ENCODE data around the gene LRRN2.
A peak's percentile ranks its signal among the peaks of the same experiment; 100 is the strongest.

Gene LRRN2

GRCh38 chr1:204589409-204590038, 96.0 kb downstream of the LRRN2 start:
- no peak overlapping the region for H2BK120ac ChIP-seq (ENCODE audit: low read depth, low read length)
- H3K4me3 ChIP-seq (ENCODE audit: low read length in 2 of 2), result no peak overlapping the region
- no peaks in the 10 kb centered on the region for H3K36me3 ChIP-seq (replicated peaks in 1 of 2; ENCODE audit: control insufficient read depth in 2 of 2, insufficient read depth in 2 of 2, low read length in 2 of 2)
- no peak overlapping the region for H3K23ac ChIP-seq (ENCODE audit: low read depth, low read length, poor library complexity)
- peak overlapping the region; percentile 6 for H3K14ac ChIP-seq (ENCODE audit: low read length)
- H2AK5ac ChIP-seq (ENCODE audit: low read depth, low read length), result no peak overlapping the region
- H2BK5ac ChIP-seq (ENCODE audit: low read length), result no peak overlapping the region
- H3K27ac ChIP-seq (replicated peaks; ENCODE audit: low read length), result no peak overlapping the region
- no peak overlapping the region for H3K4me2 ChIP-seq (ENCODE audit: insufficient read depth, low read length, poor library complexity, severe bottlenecking)
- no peak overlapping the region for H2AFZ ChIP-seq (ENCODE audit: low read length)
- H3K4ac ChIP-seq (ENCODE audit: low read length), result no peak overlapping the region
- H3K4me1 ChIP-seq (ENCODE audit: control insufficient read depth in 2 of 2, insufficient read depth in 1 of 2, low read depth in 1 of 2, low read length in 2 of 2), result peaks cover 0 to 2% of the 10 kb centered on the region in 2 donors
- no peak overlapping the region for H4K8ac ChIP-seq (ENCODE audit: low read depth, low read length)
- WGBS, 2 donors (ENCODE audit: extremely low coverage in 2 of 2, insufficient read length in 2 of 2, insufficient replicate concordance in 1 of 2), result no CpG with 5 or more reads among the region's 8 CpGs
- no peak overlapping the region for H3K9ac ChIP-seq (ENCODE audit: low read depth, low read length, poor library complexity)
- no peak overlapping the region for H4K91ac ChIP-seq (ENCODE audit: low read depth, low read length, poor library complexity)
- H3K79me1 ChIP-seq (ENCODE audit: low read depth, low read length), result no peaks in the 10 kb centered on the region
- H2BK15ac ChIP-seq (ENCODE audit: low read length), result no peak overlapping the region
- H3K18ac ChIP-seq (ENCODE audit: low read length), result no peak overlapping the region
- no peak overlapping the region for H2BK12ac ChIP-seq (ENCODE audit: low read length)
- DNase-seq (ENCODE audit: low spot score), result no peak
- H3K27me3 ChIP-seq (ENCODE audit: control insufficient read depth in 3 of 3, insufficient read depth in 3 of 3, low read depth in 1 of 3, low read length in 3 of 3), result peaks cover 0 to 3% (median 0%) of the 10 kb centered on the region in 3 experiments
- peaks cover 0 to 3% of the 10 kb centered on the region in 2 donors for H3K9me3 ChIP-seq (replicated peaks in 1 of 2; ENCODE audit: control insufficient read depth in 2 of 2, insufficient read depth in 1 of 2, low read depth in 1 of 2, low read length in 2 of 2)

- H2AK5ac ChIP-seq (ENCODE audit: low read depth, low read length), result no peak overlapping the region
- no peak overlapping the region for H3K23ac ChIP-seq (ENCODE audit: low read depth, low read length, poor library complexity)
- no peak overlapping the region for H4K8ac ChIP-seq (ENCODE audit: low read depth, low read length)
- H4K91ac ChIP-seq (ENCODE audit: low read depth, low read length, poor library complexity), result no peak overlapping the region
- H3K27ac ChIP-seq (replicated peaks; ENCODE audit: low read length), result no peak overlapping the region
- peaks cover 0 to 3% (median 0%) of the 10 kb centered on the region in 3 experiments for H3K27me3 ChIP-seq (ENCODE audit: control insufficient read depth in 3 of 3, insufficient read depth in 3 of 3, low read depth in 1 of 3, low read length in 3 of 3)
- no CpG with 5 or more reads among the region's 5 CpGs for WGBS, 2 donors (ENCODE audit: extremely low coverage in 2 of 2, insufficient read length in 2 of 2, insufficient replicate concordance in 1 of 2)
- no peaks in the 10 kb centered on the region for H3K36me3 ChIP-seq (replicated peaks in 1 of 2; ENCODE audit: control insufficient read depth in 2 of 2, insufficient read depth in 2 of 2, low read length in 2 of 2)
- no peak overlapping the region for H3K9ac ChIP-seq (ENCODE audit: low read depth, low read length, poor library complexity)
- no peak overlapping the region for H2BK5ac ChIP-seq (ENCODE audit: low read length)
- H3K4me2 ChIP-seq (ENCODE audit: insufficient read depth, low read length, poor library complexity, severe bottlenecking), result no peak overlapping the region
- H2AFZ ChIP-seq (ENCODE audit: low read length), result no peak overlapping the region
- peaks cover 0 to 3% of the 10 kb centered on the region in 2 donors for H3K9me3 ChIP-seq (replicated peaks in 1 of 2; ENCODE audit: control insufficient read depth in 2 of 2, insufficient read depth in 1 of 2, low read depth in 1 of 2, low read length in 2 of 2)
- H2BK15ac ChIP-seq (ENCODE audit: low read length), result no peak overlapping the region
- no peak overlapping the region for H2BK12ac ChIP-seq (ENCODE audit: low read length)
- no peaks in the 10 kb centered on the region for H3K79me1 ChIP-seq (ENCODE audit: low read depth, low read length)
- no peak overlapping the region for H3K18ac ChIP-seq (ENCODE audit: low read length)
- no peak overlapping the region for H2BK120ac ChIP-seq (ENCODE audit: low read depth, low read length)
- H3K4me1 ChIP-seq (ENCODE audit: control insufficient read depth in 2 of 2, insufficient read depth in 1 of 2, low read depth in 1 of 2, low read length in 2 of 2), result peaks cover 0 to 2% of the 10 kb centered on the region in 2 donors
- H3K4ac ChIP-seq (ENCODE audit: low read length), result no peak overlapping the region
- peak overlapping the region; percentile 6 for H3K14ac ChIP-seq (ENCODE audit: low read length)
- no peak overlapping the region for H3K4me3 ChIP-seq (ENCODE audit: low read length in 2 of 2)
- DNase-seq (ENCODE audit: low spot score), result no peak
Measured at GRCh38 chr1:204588826-204589225, 96.7 kb downstream of the LRRN2 start.

DNA sequence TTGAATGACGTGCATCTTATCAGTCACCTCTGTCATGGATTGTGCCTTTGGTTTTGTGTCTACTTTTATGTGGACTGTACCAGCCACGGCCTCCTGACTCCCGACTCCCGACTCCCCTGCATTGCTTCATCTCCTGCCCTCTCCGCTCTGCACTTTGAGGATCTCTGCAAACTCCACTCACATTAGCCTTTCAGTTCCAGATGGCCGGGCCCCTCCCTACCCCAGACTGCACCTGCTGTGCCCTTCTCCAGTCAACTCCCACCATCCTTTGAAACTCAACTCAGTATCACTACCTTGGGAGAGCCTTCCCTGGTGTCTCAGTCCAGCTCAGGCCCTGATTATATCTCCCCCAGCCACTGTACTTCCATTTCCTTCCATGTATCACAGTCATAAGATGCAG, 97.9 kb downstream of the LRRN2 start:
- no peak overlapping the region for H3K4me3 ChIP-seq (ENCODE audit: low read length in 2 of 2)
- H3K27me3 ChIP-seq (ENCODE audit: control insufficient read depth in 3 of 3, insufficient read depth in 3 of 3, low read depth in 1 of 3, low read length in 3 of 3), result peaks cover 0 to 3% (median 0%) of the 10 kb centered on the region in 3 experiments
- no peak overlapping the region for H2AFZ ChIP-seq (ENCODE audit: low read length)
- no peak overlapping the region for H3K14ac ChIP-seq (ENCODE audit: low read length)
- H3K4ac ChIP-seq (ENCODE audit: low read length), result no peak overlapping the region
- H3K23ac ChIP-seq (ENCODE audit: low read depth, low read length, poor library complexity), result no peak overlapping the region
- H2BK15ac ChIP-seq (ENCODE audit: low read length), result no peak overlapping the region
- H3K9me3 ChIP-seq (replicated peaks in 1 of 2; ENCODE audit: control insufficient read depth in 2 of 2, insufficient read depth in 1 of 2, low read depth in 1 of 2, low read length in 2 of 2), result peaks cover 0 to 3% of the 10 kb centered on the region in 2 donors
- no peak overlapping the region for H2BK12ac ChIP-seq (ENCODE audit: low read length)
- no peaks in the 10 kb centered on the region for H3K79me1 ChIP-seq (ENCODE audit: low read depth, low read length)
- H3K27ac ChIP-seq (replicated peaks; ENCODE audit: low read length), result no peak overlapping the region
- DNase-seq (ENCODE audit: low spot score), result no peak
- H4K8ac ChIP-seq (ENCODE audit: low read depth, low read length), result no peak overlapping the region
- H2BK5ac ChIP-seq (ENCODE audit: low read length), result no peak overlapping the region
- H3K36me3 ChIP-seq (replicated peaks in 1 of 2; ENCODE audit: control insufficient read depth in 2 of 2, insufficient read depth in 2 of 2, low read length in 2 of 2), result no peaks in the 10 kb centered on the region
- H3K18ac ChIP-seq (ENCODE audit: low read length), result no peak overlapping the region
- H3K4me1 ChIP-seq (ENCODE audit: control insufficient read depth in 2 of 2, insufficient read depth in 1 of 2, low read depth in 1 of 2, low read length in 2 of 2), result no peaks in the 10 kb centered on the region
- no peak overlapping the region for H4K91ac ChIP-seq (ENCODE audit: low read depth, low read length, poor library complexity)
- H3K9ac ChIP-seq (ENCODE audit: low read depth, low read length, poor library complexity), result no peak overlapping the region
- WGBS, 2 donors (ENCODE audit: extremely low coverage in 2 of 2, insufficient read length in 2 of 2, insufficient replicate concordance in 1 of 2), result no CpG with 5 or more reads among the region's 6 CpGs
- H2AK5ac ChIP-seq (ENCODE audit: low read depth, low read length), result no peak overlapping the region
- no peak overlapping the region for H3K4me2 ChIP-seq (ENCODE audit: insufficient read depth, low read length, poor library complexity, severe bottlenecking)
- no peak overlapping the region for H2BK120ac ChIP-seq (ENCODE audit: low read depth, low read length)

GRCh38 chr1:204584699-204585372, 100.7 kb downstream of the LRRN2 start:
- no peak overlapping the region for H3K4me3 ChIP-seq (ENCODE audit: low read length in 2 of 2)
- H3K4me1 ChIP-seq (ENCODE audit: control insufficient read depth in 2 of 2, insufficient read depth in 1 of 2, low read depth in 1 of 2, low read length in 2 of 2), result no peaks in the 10 kb centered on the region
- H3K23ac ChIP-seq (ENCODE audit: low read depth, low read length, poor library complexity), result peak overlapping the region; percentile 82
- H2BK120ac ChIP-seq (ENCODE audit: low read depth, low read length), result no peak overlapping the region
- no peak overlapping the region for H2BK5ac ChIP-seq (ENCODE audit: low read length)
- H4K8ac ChIP-seq (ENCODE audit: low read depth, low read length), result no peak overlapping the region
- H3K36me3 ChIP-seq (replicated peaks in 1 of 2; ENCODE audit: control insufficient read depth in 2 of 2, insufficient read depth in 2 of 2, low read length in 2 of 2), result no peaks in the 10 kb centered on the region
- peak overlapping the region; percentile 73 for H3K18ac ChIP-seq (ENCODE audit: low read length)
- no peak overlapping the region for H4K91ac ChIP-seq (ENCODE audit: low read depth, low read length, poor library complexity)
- no peak overlapping the region for H2BK15ac ChIP-seq (ENCODE audit: low read length)
- no CpG with 5 or more reads among the region's 11 CpGs for WGBS, 2 donors (ENCODE audit: extremely low coverage in 2 of 2, insufficient read length in 2 of 2, insufficient replicate concordance in 1 of 2)
- H3K4me2 ChIP-seq (ENCODE audit: insufficient read depth, low read length, poor library complexity, severe bottlenecking), result no peak overlapping the region
- no peak overlapping the region for H2AK5ac ChIP-seq (ENCODE audit: low read depth, low read length)
- H3K4ac ChIP-seq (ENCODE audit: low read length), result no peak overlapping the region
- DNase-seq (ENCODE audit: low spot score), result no peak
- H3K9me3 ChIP-seq (replicated peaks in 1 of 2; ENCODE audit: control insufficient read depth in 2 of 2, insufficient read depth in 1 of 2, low read depth in 1 of 2, low read length in 2 of 2), result peaks cover 0 to 3% of the 10 kb centered on the region in 2 donors
- no peak overlapping the region for H3K14ac ChIP-seq (ENCODE audit: low read length)
- peak overlapping the region; percentile 53 for H2AFZ ChIP-seq (ENCODE audit: low read length)
- no peak overlapping the region for H2BK12ac ChIP-seq (ENCODE audit: low read length)
- H3K9ac ChIP-seq (ENCODE audit: low read depth, low read length, poor library complexity), result peak overlapping the region; percentile 56
- H3K27ac ChIP-seq (replicated peaks; ENCODE audit: low read length), result no peak overlapping the region
- peaks cover 0 to 3% (median 0%) of the 10 kb centered on the region in 3 experiments for H3K27me3 ChIP-seq (ENCODE audit: control insufficient read depth in 3 of 3, insufficient read depth in 3 of 3, low read depth in 1 of 3, low read length in 3 of 3)
- no peaks in the 10 kb centered on the region for H3K79me1 ChIP-seq (ENCODE audit: low read depth, low read length)

Data from neuronal stem cell (in vitro differentiated cells).